Dermis lymphatic vessel endothelial cell (primary cell): ENCODE results near the gene OR5AN1. TPM values are rescaled to one million over a fixed set of nuclear protein-coding genes. Genes with fewer than 3 reads are reported as not detected.

Experiments used
- total RNA-seq: library from RNA; depleted of rRNA; stranded (reverse); fragments of >200 nt; gene quantifications from 2 replicates; pipeline ENCODE4 v1.2.1, GENCODE V29; 2014

The OR5AN1 gene, protein sequence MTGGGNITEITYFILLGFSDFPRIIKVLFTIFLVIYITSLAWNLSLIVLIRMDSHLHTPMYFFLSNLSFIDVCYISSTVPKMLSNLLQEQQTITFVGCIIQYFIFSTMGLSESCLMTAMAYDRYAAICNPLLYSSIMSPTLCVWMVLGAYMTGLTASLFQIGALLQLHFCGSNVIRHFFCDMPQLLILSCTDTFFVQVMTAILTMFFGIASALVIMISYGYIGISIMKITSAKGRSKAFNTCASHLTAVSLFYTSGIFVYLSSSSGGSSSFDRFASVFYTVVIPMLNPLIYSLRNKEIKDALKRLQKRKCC
- total RNA-seq, result not detected in 2 replicates

DNA sequence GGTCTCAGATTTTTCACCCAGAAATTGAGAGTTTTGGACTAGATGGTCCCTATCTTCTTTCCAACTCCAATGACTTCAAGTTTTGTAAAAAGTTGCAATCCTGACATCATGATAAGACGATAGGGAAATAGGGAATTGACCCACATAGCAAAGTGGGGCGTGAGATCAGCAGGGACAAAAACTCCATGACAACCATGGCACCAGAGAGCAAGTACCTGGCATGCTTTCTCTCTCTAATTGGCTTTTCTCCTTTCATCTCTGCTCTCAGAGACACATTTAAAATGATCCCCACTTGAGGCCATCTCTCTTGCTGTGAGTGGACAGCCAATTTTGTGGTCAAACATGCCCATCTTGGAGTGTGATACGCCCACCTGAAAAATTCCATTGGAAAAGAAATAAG, at the start of gene OR5AN1:
Gene OR5AN1, plus strand, starts transcription at position 301 of the 400 bp plus-strand sequence. CDS start 5,564 bp downstream, outside the sequence.

Other genes starting within 250 kb of the OR5AN1 start
- gene FAM111A, start 216.0 kb upstream of the OR5AN1 start, total RNA-seq, result 30.8 and 32.6 TPM in 2 replicates
- 12.5 and 27.1 TPM in 2 replicates for gene DTX4, start 186.8 kb upstream of the OR5AN1 start, total RNA-seq
- gene MPEG1, start 146.0 kb upstream of the OR5AN1 start, total RNA-seq, result not detected in 2 replicates
- gene OR5A2, start 67.5 kb downstream of the OR5AN1 start, total RNA-seq, result under 0.01 TPM in 1 of 2 replicates, not detected in the other
- under 0.01 TPM in 1 of 2 replicates, not detected in the other for gene OR5A1, start 77.6 kb downstream of the OR5AN1 start, total RNA-seq
- not detected in 2 replicates for gene OR4D6, start 98.1 kb downstream of the OR5AN1 start, total RNA-seq
- gene OR4D10, start 114.4 kb downstream of the OR5AN1 start, total RNA-seq, result not detected in 2 replicates
- not detected in 2 replicates for gene OR4D11, start 144.7 kb downstream of the OR5AN1 start, total RNA-seq
- under 0.01 TPM in 1 of 2 replicates, not detected in the other for gene OR4D9, start 152.6 kb downstream of the OR5AN1 start, total RNA-seq